ENCODE measurements around the gene ZNF839. TPM values are rescaled to one million over a fixed set of nuclear protein-coding genes. Genes with fewer than 3 reads are reported as not detected.
"Not testable (repeated sequence)": the region's sequence is repeated elsewhere in the genome, so short reads cannot be mapped to it uniquely, and the experiment has no call there.

The ZNF839 gene
- total and polyA plus RNA-seq, 5 donors: 5.7 to 11.0 (median 7.0) TPM

GRCh38 chr14:102285106-102285505, 34.4 kb upstream of the ZNF839 start:
- intact Hi-C loops (cut with DNase I): no loop called here
- 92% methylated on average over 2 of the region's 2 CpGs for WGBS
- no peaks in the 10 kb centered on the region for H3K9me3 ChIP-seq (ENCODE audit: control insufficient read depth, low read length)
- no peak for DNase-seq
- H3K4me3 ChIP-seq (ENCODE audit: low read length): no peak overlapping the region
- H3K27me3 ChIP-seq (ENCODE audit: control insufficient read depth, insufficient read depth): no peaks in the 10 kb centered on the region
- H3K4me1 ChIP-seq (ENCODE audit: control insufficient read depth, insufficient read depth, low read length): no peaks in the 10 kb centered on the region
- ATAC-seq: no peak
- H3K27ac ChIP-seq (ENCODE audit: low read length): no peak overlapping the region

GRCh38 chr14:102288139-102288538, 31.4 kb upstream of the ZNF839 start:
- no peaks in the 10 kb centered on the region for H3K4me1 ChIP-seq (ENCODE audit: control insufficient read depth, insufficient read depth, low read length)
- H3K27me3 ChIP-seq (ENCODE audit: control insufficient read depth, insufficient read depth): no peaks in the 10 kb centered on the region
- WGBS: 90% methylated on average over 2 of the region's 2 CpGs
- DNase-seq (no peak), ATAC-seq (no peak)
- intact Hi-C loops (cut with DNase I): no loop called here
- H3K9me3 ChIP-seq (ENCODE audit: control insufficient read depth, low read length): no peaks in the 10 kb centered on the region
- H3K27ac ChIP-seq (ENCODE audit: low read length): no peak overlapping the region
- no peak overlapping the region for H3K4me3 ChIP-seq (ENCODE audit: low read length)

- Histone ChIP-seq H3K27me3 (ENCODE audit: control insufficient read depth, insufficient read depth) (no peaks in the 10 kb centered on the region), H3K9me3 (ENCODE audit: control insufficient read depth, low read length) (no peaks in the 10 kb centered on the region), H3K4me1 (ENCODE audit: control insufficient read depth, insufficient read depth, low read length) (no peaks in the 10 kb centered on the region), H3K27ac (ENCODE audit: low read length) (no peak overlapping the region), H3K4me3 (ENCODE audit: low read length) (no peak overlapping the region)
- no peak for DNase-seq
- ATAC-seq: no peak
- 92% methylated on average over 1 of the region's 1 CpG for WGBS
- intact Hi-C loops (cut with DNase I): no loop called here
Measured at GRCh38 chr14:102292441-102292840, 27.1 kb upstream of the ZNF839 start.

- Histone ChIP-seq H3K27ac (ENCODE audit: low read length) (no peak overlapping the region), H3K4me1 (ENCODE audit: control insufficient read depth, insufficient read depth, low read length) (no peaks in the 10 kb centered on the region), H3K9me3 (ENCODE audit: control insufficient read depth, low read length) (no peaks in the 10 kb centered on the region), H3K27me3 (ENCODE audit: control insufficient read depth, insufficient read depth) (no peaks in the 10 kb centered on the region), H3K4me3 (ENCODE audit: low read length) (no peak overlapping the region)
- DNase-seq: no peak
- no peak for ATAC-seq
- WGBS: 82% methylated on average over 6 of the region's 6 CpGs
- intact Hi-C loops (cut with DNase I): no loop called here
Measured at GRCh38 chr14:102293781-102294180, 25.8 kb upstream of the ZNF839 start.

- ATAC-seq (peak in 1 of 2 donors; percentile 43), DNase-seq (no peak)
- Histone ChIP-seq H3K9me3 (ENCODE audit: control insufficient read depth, low read length) (no peaks in the 10 kb centered on the region), H3K27ac (ENCODE audit: low read length) (no peak overlapping the region), H3K4me3 (ENCODE audit: low read length) (no peak overlapping the region), H3K27me3 (ENCODE audit: control insufficient read depth, insufficient read depth) (no peaks in the 10 kb centered on the region), H3K4me1 (ENCODE audit: control insufficient read depth, insufficient read depth, low read length) (no peaks in the 10 kb centered on the region)
- intact Hi-C loops (cut with DNase I): no loop called here
- 35% methylated on average over 3 of the region's 3 CpGs for WGBS
Measured at GRCh38 chr14:102295270-102295669, 24.3 kb upstream of the ZNF839 start.

- Histone ChIP-seq H3K27me3 (ENCODE audit: control insufficient read depth, insufficient read depth) (no peaks in the 10 kb centered on the region), H3K4me1 (ENCODE audit: control insufficient read depth, insufficient read depth, low read length) (no peaks in the 10 kb centered on the region), H3K4me3 (ENCODE audit: low read length) (no peak overlapping the region), H3K9me3 (ENCODE audit: control insufficient read depth, low read length) (no peaks in the 10 kb centered on the region), H3K27ac (ENCODE audit: low read length) (no peak overlapping the region)
- DNase-seq: no peak
- intact Hi-C loops (cut with DNase I): no loop called here
- peak; percentile 24 to 27 for ATAC-seq
- 96% methylated on average over 33 of the region's 33 CpGs for whole genome bisulfite sequencing
Measured at GRCh38 chr14:102297436-102298170, 21.9 kb upstream of the ZNF839 start.

- not testable (repeated sequence) for H3K27me3 ChIP-seq (ENCODE audit: control insufficient read depth, insufficient read depth)
- WGBS: 87% methylated on average over 12 of the region's 12 CpGs
Measured at GRCh38 chr14:102298303-102299070, 21.1 kb upstream of the ZNF839 start.

GRCh38 chr14:102303664-102304063, 15.9 kb upstream of the ZNF839 start:
- Histone ChIP-seq H3K4me3 (ENCODE audit: low read length) (no peak overlapping the region), H3K4me1 (ENCODE audit: control insufficient read depth, insufficient read depth, low read length) (no peaks in the 10 kb centered on the region), H3K9me3 (ENCODE audit: control insufficient read depth, low read length) (no peaks in the 10 kb centered on the region), H3K27ac (ENCODE audit: low read length) (no peak overlapping the region), H3K27me3 (ENCODE audit: control insufficient read depth, insufficient read depth) (no peaks in the 10 kb centered on the region)
- 93% methylated on average over 3 of the region's 3 CpGs for WGBS
- no peak for ATAC-seq
- intact Hi-C loops (cut with DNase I): no loop called here
- DNase-seq: no peak

More at GRCh38 chr14:102298303-102299070, 21.1 kb upstream of the ZNF839 start:
- H3K9me3 ChIP-seq (ENCODE audit: control insufficient read depth, low read length); H3K27ac ChIP-seq (ENCODE audit: low read length); intact Hi-C loops (cut with DNase I); H3K4me1 ChIP-seq (ENCODE audit: control insufficient read depth, insufficient read depth, low read length); ATAC-seq; H3K4me3 ChIP-seq (ENCODE audit: low read length); DNase-seq: not testable (repeated sequence)

GRCh38 chr14:102304611-102305506, 14.7 kb upstream of the ZNF839 start, which contains the start of gene MOK:
TSS of gene MOK (minus strand) at chr14:102305164. CDS start at chr14:102304968, 196 bp downstream.
- no peaks in the 10 kb centered on the region for H3K27me3 ChIP-seq (ENCODE audit: control insufficient read depth, insufficient read depth)
- WGBS: under 1% methylated on average over 53 of the region's 53 CpGs
- peak within 1 kb of the TSS; percentile 90 for H3K4me3 ChIP-seq (ENCODE audit: low read length)
- no peaks in the 10 kb centered on the region for H3K9me3 ChIP-seq (ENCODE audit: control insufficient read depth, low read length)
- peak within 1 kb of the TSS; percentile 42 for H3K27ac ChIP-seq (ENCODE audit: low read length)
- intact Hi-C loops (cut with DNase I): no loop called here
- peak; percentile 98 for ATAC-seq
- H3K4me1 ChIP-seq (ENCODE audit: control insufficient read depth, insufficient read depth, low read length): no peaks in the 10 kb centered on the region
- DNase-seq: peak; percentile 95 to 99 (median 98)

GRCh38 chr14:102314242-102315011, 5.1 kb upstream of the ZNF839 start:
- peak; percentile 73 to 74 for ATAC-seq
- peak; percentile 88 to 94 (median 94) for DNase-seq
- WGBS: 7% methylated on average over 52 of the region's 52 CpGs
- Histone ChIP-seq H3K4me1 (ENCODE audit: control insufficient read depth, insufficient read depth, low read length) (peaks cover 4% of the 10 kb centered on the region), H3K9me3 (ENCODE audit: control insufficient read depth, low read length) (no peaks in the 10 kb centered on the region), H3K27ac (ENCODE audit: low read length) (no peak overlapping the region), H3K27me3 (ENCODE audit: control insufficient read depth, insufficient read depth) (no peaks in the 10 kb centered on the region), H3K4me3 (ENCODE audit: low read length) (peak overlapping the region; percentile 35)
- intact Hi-C loops (cut with DNase I): loop anchor here (2.0 to 10.0 kb wide), 5 partner anchors 77 to 230 kb away; partner anchors contain the start of gene HSP90AA1 (in 1 of the 4)

All from right cardiac atrium (tissue), 5 donors.